ENCODE data around the gene UBTF. TPM values are rescaled to one million over a fixed set of nuclear protein-coding genes. Genes with fewer than 3 reads are reported as not detected.
"Not testable (repeated sequence)": the region's sequence is repeated elsewhere in the genome, so short reads cannot be mapped to it uniquely, and the experiment has no call there.

The UBTF gene
- total RNA-seq, 2 donors from 2014 or later, result 112 to 134 TPM

GRCh38 chr17:44251062-44251461 lies 31.6 kb upstream of the UBTF start:
- no peak for DNase-seq (ENCODE audit: low spot score in 2 of 2)
- no peak for ATAC-seq
- H3K9me3 Mint-ChIP-seq, result no peaks in the 10 kb centered on the region
- H3K36me3 Mint-ChIP-seq, result no peaks in the 10 kb centered on the region
- H3K27ac Mint-ChIP-seq, result no peak overlapping the region

- DNase-seq (ENCODE audit: low spot score in 2 of 2), result no peak
- Mint-ChIP-seq H3K27ac (peak overlapping the region in 1 of 2 donors; percentile 46), H3K9me3 (no peaks in the 10 kb centered on the region)
These were observed 30.2 kb upstream of the UBTF start for GRCh38 chr17:44249501-44250246.

GRCh38 chr17:44247876-44248736 lies 28.6 kb upstream of the UBTF start:
- Mint-ChIP-seq H3K27ac (peak overlapping the region in 1 of 2 donors; percentile 86), H3K9me3 (no peaks in the 10 kb centered on the region), H3K36me3 (no peaks in the 10 kb centered on the region)
- ATAC-seq (no peak), DNase-seq (ENCODE audit: low spot score in 2 of 2) (no peak)

More at GRCh38 chr17:44249501-44250246, 30.2 kb upstream of the UBTF start:
- no peaks in the 10 kb centered on the region for H3K36me3 Mint-ChIP-seq
- ATAC-seq, result no peak

GRCh38 chr17:44247440-44247841 lies 28.0 kb upstream of the UBTF start:
- ATAC-seq (no peak), DNase-seq (ENCODE audit: low spot score in 2 of 2) (no peak)
- Mint-ChIP-seq H3K27ac (peak overlapping the region in 1 of 2 donors; percentile 86), H3K9me3 (no peaks in the 10 kb centered on the region), H3K36me3 (no peaks in the 10 kb centered on the region)

- H3K9me3 Mint-ChIP-seq, result no peaks in the 10 kb centered on the region
- no peaks in the 10 kb centered on the region for H3K36me3 Mint-ChIP-seq
- no peak overlapping the region for H3K27ac Mint-ChIP-seq
- ATAC-seq (no peak), DNase-seq (ENCODE audit: low spot score in 2 of 2) (no peak)
These were observed 21.7 kb upstream of the UBTF start for GRCh38 chr17:44241106-44241624.

GRCh38 chr17:44237886-44238285 lies 18.4 kb upstream of the UBTF start:
- not testable (repeated sequence) for H3K27ac Mint-ChIP-seq; DNase-seq (ENCODE audit: low spot score in 2 of 2); H3K9me3 Mint-ChIP-seq; H3K36me3 Mint-ChIP-seq; ATAC-seq

GRCh38 chr17:44236444-44236991 lies 17.0 kb upstream of the UBTF start:
- Mint-ChIP-seq H3K36me3 (no peaks in the 10 kb centered on the region), H3K9me3 (no peaks in the 10 kb centered on the region), H3K27ac (no peak overlapping the region)
- DNase-seq (ENCODE audit: low spot score in 2 of 2) (no peak), ATAC-seq (no peak)

GRCh38 chr17:44235583-44235936 lies 16.1 kb upstream of the UBTF start:
- DNase-seq (ENCODE audit: low spot score in 2 of 2) (no peak), ATAC-seq (no peak)
- H3K9me3 Mint-ChIP-seq, result no peaks in the 10 kb centered on the region
- H3K27ac Mint-ChIP-seq, result no peak overlapping the region
- no peaks in the 10 kb centered on the region for H3K36me3 Mint-ChIP-seq

- ATAC-seq (no peak), DNase-seq (ENCODE audit: low spot score in 2 of 2) (no peak)
- Mint-ChIP-seq H3K36me3 (no peaks in the 10 kb centered on the region), H3K27ac (no peak overlapping the region), H3K9me3 (no peaks in the 10 kb centered on the region)
These were observed 14.1 kb upstream of the UBTF start for GRCh38 chr17:44233582-44233981.

- Mint-ChIP-seq H3K27ac (no peak overlapping the region), H3K9me3 (no peaks in the 10 kb centered on the region), H3K36me3 (no peaks in the 10 kb centered on the region)
- DNase-seq (ENCODE audit: low spot score in 2 of 2), result no peak
- no peak for ATAC-seq
These were observed 12.6 kb upstream of the UBTF start for GRCh38 chr17:44232061-44232460.

- ATAC-seq (no peak), DNase-seq (ENCODE audit: low spot score in 2 of 2) (no peak)
- no peaks in the 10 kb centered on the region for H3K36me3 Mint-ChIP-seq
- no peaks in the 10 kb centered on the region for H3K9me3 Mint-ChIP-seq
- peak overlapping the region in 1 of 2 donors; percentile 10 for H3K27ac Mint-ChIP-seq
These were observed 10.7 kb upstream of the UBTF start for GRCh38 chr17:44230140-44230539.

GRCh38 chr17:44229090-44229489 lies 9.6 kb upstream of the UBTF start:
- Mint-ChIP-seq H3K27ac (no peak overlapping the region), H3K36me3 (no peaks in the 10 kb centered on the region), H3K9me3 (no peaks in the 10 kb centered on the region)
- DNase-seq (ENCODE audit: low spot score in 2 of 2), result no peak
- no peak for ATAC-seq

GRCh38 chr17:44223541-44224071 lies 4.1 kb upstream of the UBTF start:
- Mint-ChIP-seq H3K27ac (no peak overlapping the region), H3K36me3 (no peaks in the 10 kb centered on the region), H3K9me3 (no peaks in the 10 kb centered on the region)
- no peak for ATAC-seq
- no peak for DNase-seq (ENCODE audit: low spot score in 2 of 2)

GRCh38 chr17:44222112-44222869 lies 2.8 kb upstream of the UBTF start:
- Mint-ChIP-seq H3K36me3 (peaks cover 6 to 7% of the 10 kb centered on the region in 2 donors), H3K9me3 (no peaks in the 10 kb centered on the region), H3K27ac (peak overlapping the region; percentile 85 to 92)
- ATAC-seq (no peak), DNase-seq (ENCODE audit: low spot score in 2 of 2) (peak in 1 of 2 donors; percentile 54)

- Mint-ChIP-seq H3K36me3 (peaks cover 11 to 12% of the 10 kb centered on the region in 2 donors), H3K9me3 (no peaks in the 10 kb centered on the region), H3K27ac (peak overlapping the region; percentile 85 to 92)
- no peak for ATAC-seq
- peak in 1 of 2 donors; percentile 34 for DNase-seq (ENCODE audit: low spot score in 2 of 2)
These were observed 2.3 kb upstream of the UBTF start for GRCh38 chr17:44221862-44222111.

- ATAC-seq, result peak; percentile 38 to 49
- Mint-ChIP-seq H3K27ac (peak overlapping the region; percentile 85 to 92), H3K9me3 (no peaks in the 10 kb centered on the region), H3K36me3 (peaks cover 16 to 17% of the 10 kb centered on the region in 2 donors)
- peak; percentile 66 to 68 for DNase-seq (ENCODE audit: low spot score in 2 of 2)
These were observed 1.8 kb upstream of the UBTF start for GRCh38 chr17:44221084-44221861.
